HG03565 (cell line): ENCODE results near the gene ITPR3.

ENCODE experiments used
- ATAC-seq: cut with Tn5 transposase; IDR thresholded peaks from one replicate; pipeline ENCODE4 v1.9.1; 2021; ENCODE audit warnings: mild to moderate bottlenecking, moderate library complexity; ENCODE audit not compliant: unreplicated experiment

Gene ITPR3

GRCh38 chr6:33620856-33621710 is at the start of gene ITPR3:
Gene ITPR3, plus strand, starts transcription at chr6:33621322. Its CDS starts 281 bp downstream, at chr6:33621603.
- peak; percentile 39 for ATAC-seq

- no peak for ATAC-seq
Observed at GRCh38 chr6:33571637-33572316, 49.3 kb upstream of the ITPR3 start.

- no peak for ATAC-seq
Observed at GRCh38 chr6:33575211-33575610, 45.9 kb upstream of the ITPR3 start.

DNA sequence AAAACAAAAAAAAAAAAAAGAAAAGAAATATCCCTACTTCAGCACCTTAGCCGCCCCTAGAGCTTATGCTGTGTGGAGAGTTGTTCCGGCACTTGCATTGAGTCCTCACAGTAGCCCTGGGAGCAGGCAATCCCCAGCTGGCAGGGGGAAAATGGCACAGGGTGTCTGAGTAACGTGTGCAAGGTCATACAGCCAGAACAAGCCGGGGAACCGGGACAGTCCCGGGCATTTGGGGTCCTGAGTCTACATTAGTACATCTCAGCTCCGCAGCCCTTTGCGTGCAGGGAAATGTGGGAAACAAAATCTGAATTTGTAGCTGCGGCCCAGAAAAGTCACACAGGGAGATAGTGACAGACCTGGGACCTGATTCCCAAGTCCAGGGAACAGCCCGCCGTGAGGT is 44.5 kb upstream of the ITPR3 start:
- ATAC-seq = no peak

DNA sequence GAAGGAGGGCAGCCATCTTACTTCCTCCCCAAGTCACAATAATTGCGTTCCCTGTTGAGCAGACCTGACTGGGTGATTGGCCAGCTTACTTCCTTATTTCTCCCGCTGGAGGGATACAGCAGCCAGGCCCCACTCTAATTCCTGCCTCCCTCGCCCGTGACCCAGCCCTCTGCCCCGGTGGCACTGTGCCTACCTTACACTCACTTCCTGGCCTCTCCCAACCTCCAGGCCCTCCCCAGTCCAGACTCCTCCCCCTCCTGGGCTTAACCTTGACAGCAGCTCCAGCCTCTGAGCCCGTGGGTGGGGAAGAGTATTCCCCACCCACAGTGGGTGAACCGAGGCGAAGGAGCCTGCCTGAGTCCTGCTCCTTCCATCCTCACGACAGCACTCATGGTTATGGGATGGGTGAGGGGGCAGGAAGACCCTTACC is 44.0 kb upstream of the ITPR3 start:
- no peak for ATAC-seq

- no peak for ATAC-seq
Observed at GRCh38 chr6:33577718-33578117, 43.4 kb upstream of the ITPR3 start.

DNA sequence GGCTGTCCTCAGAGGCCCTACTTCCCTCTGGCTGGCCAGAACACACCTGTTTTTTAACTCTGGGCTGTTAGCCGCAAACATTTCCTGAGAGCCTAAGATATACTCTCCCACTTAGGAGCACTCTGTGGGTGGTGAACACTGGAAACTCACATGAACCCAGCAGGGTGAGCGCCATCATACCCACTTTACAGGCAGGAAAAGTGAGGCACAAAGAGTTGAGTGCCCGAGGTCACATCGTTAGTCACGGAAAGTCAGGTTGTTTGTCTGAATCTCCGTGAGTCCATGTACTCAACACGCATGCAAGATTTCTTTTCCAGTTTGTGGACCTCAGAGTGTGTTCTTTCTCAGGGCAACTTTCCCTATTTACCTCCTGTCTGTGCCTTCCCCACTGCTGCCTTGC is 43.0 kb upstream of the ITPR3 start:
- ATAC-seq = no peak

DNA sequence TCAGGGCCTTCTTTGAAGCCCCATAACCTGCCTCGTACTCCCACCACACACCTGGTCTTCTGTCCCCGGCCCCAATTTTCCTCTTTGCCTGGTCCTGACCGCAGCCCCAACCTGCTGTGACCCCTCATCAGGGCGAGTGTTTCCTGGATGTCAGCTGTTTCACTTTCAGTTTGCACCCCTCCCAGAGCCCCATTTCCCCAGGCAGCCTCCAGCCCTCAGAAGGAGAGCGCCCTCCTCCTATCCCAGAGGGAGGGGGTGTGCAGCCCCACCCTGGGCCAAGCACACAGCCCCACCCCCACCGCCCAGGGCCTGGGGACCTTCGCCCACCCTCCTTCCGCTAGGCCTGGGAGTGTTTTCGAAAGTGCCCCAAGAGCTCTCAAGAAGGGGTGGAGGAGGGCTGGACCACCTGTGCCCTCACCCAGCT is 42.5 kb upstream of the ITPR3 start:
- no peak for ATAC-seq

DNA sequence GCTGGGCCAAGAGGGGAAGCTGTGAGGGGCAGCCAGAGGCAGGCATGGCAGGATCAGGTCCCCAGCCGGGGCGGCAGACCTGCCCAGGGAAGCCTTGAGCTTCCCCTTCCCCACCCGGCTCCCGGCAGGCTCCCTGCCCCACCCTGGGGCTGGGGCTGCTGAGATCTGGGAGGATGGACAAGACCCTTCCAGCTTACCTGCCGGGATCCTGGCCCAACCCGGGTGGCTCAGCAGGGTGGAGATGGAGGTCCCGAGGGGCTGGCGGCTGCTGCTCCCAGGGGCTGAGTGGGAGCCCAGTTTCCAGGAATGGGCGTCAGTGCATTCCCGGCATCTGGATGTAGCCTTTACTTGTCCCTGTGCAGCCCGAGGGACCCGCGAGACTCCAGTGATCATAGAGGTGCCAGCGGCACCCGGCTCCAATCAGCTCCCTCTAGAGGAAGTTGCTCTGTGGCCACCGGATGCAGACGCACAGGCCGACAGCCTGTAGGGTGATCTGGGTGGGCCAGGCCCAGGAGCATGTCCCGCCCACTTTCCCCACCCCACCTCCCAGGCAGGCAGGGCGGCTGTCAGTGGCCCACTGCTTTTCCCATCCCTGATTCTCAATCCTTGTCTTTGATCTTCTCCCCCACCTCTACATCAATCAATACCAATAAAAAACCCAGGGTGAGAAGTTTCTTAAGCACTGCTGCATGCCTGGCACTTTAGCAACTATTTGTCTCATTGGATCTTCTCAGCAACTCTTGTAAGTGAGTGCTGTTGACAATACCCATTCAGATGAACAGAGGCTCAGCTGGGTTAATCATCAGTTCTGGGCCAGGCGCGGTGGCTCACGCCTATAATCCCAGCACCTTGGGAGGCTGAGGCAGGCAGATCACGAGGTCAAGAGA is 41.1 kb upstream of the ITPR3 start, which contains the start of gene BAK1:
Gene BAK1 (minus strand): TSS at position 449 of the 887 bp plus-strand sequence. CDS start 2,672 bp downstream, outside the sequence.
- ATAC-seq = peak; percentile 66

- ATAC-seq = no peak
Observed at GRCh38 chr6:33581186-33581585, 39.9 kb upstream of the ITPR3 start.

- ATAC-seq = no peak
Observed at GRCh38 chr6:33583591-33584155, 37.4 kb upstream of the ITPR3 start.

- no peak for ATAC-seq
Observed at GRCh38 chr6:33584700-33585402, 36.3 kb upstream of the ITPR3 start.

DNA sequence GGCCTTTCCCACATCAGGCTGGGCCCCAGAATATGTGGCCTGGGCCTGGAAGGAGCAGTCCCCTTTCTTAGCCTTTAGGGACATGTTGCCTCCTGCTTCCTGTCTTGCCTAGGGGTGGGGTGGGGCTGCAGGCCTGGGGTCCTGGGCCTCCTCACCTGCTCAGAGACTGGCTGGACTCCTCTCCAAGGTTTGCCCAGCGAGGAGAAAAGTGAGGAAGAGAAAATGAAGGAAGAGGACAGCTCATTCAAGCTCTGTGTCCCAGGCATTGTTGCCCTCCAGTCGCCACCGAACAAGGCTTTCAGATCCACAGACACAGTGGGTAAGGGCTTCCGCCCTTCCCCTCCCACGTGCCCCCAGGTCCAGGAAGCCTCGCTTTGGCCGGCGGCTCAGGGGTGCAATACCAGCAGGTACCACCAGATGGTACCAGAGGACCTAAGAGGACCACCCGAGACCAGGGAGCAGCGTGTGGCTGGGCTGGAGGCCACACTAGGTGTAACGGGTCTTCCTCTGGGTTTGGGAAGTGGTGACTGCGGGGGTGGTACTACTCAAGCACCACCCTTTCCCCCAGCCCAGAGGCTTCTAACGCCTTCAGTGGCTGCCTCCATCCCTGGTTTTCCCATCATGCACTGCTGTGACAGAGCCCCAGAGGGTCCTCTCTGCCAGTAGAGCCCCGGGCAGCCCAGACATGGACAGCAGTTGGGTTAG is 35.6 kb upstream of the ITPR3 start:
- ATAC-seq = peak; percentile 58

- no peak for ATAC-seq
Observed at GRCh38 chr6:33586108-33586640, 34.9 kb upstream of the ITPR3 start.

DNA sequence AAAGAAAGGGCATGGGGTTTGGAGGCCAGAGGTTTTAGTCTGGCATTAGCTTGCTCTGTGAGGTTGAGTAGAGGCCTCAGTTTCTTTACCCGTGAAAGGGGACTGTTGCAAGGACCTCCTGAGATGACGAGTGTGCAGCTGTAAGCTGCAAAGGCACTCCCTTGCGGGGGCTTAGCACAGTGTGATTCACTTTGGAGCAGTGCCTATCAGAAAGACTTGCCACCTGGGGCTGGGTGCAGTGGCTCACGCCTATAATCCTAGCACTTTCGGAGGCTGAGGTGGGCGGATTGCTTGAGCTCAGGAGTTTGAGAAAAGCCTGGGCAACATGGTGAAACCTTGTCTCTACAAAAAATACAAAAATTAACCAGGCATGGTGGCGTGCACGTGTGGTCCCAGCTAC is 33.6 kb upstream of the ITPR3 start:
- no peak for ATAC-seq

DNA sequence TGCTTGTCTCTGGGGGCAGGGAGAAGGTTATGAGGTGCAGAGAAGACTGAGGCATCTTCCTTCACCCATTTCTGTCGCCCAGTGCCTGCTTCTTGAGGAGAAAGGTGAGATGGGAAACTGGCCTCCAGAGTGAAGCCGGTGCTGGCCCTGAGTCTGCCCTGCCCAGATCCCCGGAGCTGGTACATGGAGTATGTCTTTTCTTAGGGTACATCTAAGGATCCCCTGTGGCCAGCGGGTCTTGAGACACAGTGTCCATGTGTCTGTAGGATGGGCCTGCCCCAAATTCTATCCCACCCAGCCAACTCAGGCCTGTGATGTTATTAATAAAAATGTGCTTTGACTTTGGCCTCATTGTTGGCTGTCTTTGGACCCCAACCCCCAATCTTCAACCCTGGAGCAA is 32.2 kb upstream of the ITPR3 start:
- no peak for ATAC-seq

GRCh38 chr6:33589392-33589730 is 31.8 kb upstream of the ITPR3 start:
- ATAC-seq = no peak

DNA sequence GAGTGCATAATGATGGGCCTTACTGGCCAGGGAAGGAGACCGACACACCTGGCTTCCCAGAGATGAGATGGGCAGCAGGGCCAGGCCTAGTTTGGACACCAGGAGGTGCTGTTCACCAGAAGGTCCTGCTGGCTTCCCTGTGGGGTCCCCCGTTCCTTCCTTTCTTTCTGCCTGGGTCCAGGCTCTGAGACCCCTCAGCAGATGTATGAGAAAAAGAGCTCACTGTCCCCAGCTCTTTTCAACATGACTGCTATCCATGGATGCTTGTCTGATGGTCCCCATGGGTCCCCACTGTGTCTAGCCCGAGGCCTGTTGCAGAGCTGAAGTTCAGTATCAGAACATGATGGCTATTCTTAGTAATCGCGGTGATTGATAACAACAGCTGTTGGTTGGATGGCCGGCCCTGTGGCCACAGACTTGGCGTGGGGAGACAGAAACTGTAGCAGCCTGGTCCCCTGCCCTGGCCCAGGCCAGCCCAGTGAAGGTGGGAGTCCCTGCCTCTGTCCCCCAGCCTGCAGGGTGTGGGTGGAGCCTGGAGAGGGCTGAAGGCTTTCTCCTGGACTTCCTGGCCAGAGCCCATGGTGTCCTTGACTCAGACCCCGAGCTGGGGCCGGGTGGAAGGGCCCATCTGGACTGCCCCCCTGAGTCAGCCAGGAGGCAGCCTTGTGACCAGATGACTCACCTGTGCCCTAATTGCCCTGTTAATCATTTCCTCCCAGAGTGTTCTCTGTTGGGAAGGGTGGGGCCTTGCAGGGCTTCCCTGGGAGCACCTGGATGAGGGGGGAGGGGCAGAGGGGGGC is 31.2 kb upstream of the ITPR3 start:
- no peak for ATAC-seq
